Skeletal muscle satellite cell (primary cell): Measurements from ENCODE around the gene ARHGAP33.
"Not testable (repeated sequence)": the region's sequence is repeated elsewhere in the genome, so short reads cannot be mapped to it uniquely, and the experiment has no call there.

ENCODE experiments used
- H3K27me3 ChIP-seq: 2 replicates; pipeline ENCODE4 v1.7.0; 2013; ENCODE audit warnings: low read length; ENCODE audit not compliant: control insufficient read depth, insufficient read depth
- H3K36me3 ChIP-seq: 2 replicates; pipeline ENCODE4 v1.7.0; 2013; ENCODE audit warnings: mild to moderate bottlenecking, control low read depth, low read length; ENCODE audit not compliant: insufficient read depth
- H3K4me1 ChIP-seq: 2 replicates; pipeline ENCODE4 v1.7.0; 2013; ENCODE audit warnings: low read length; ENCODE audit not compliant: control insufficient read depth, insufficient read depth
- H3K4me2 ChIP-seq: 2 replicates; pipeline ENCODE4 v1.7.0; 2013; ENCODE audit warnings: mild to moderate bottlenecking, low read length
- H3K4me3 ChIP-seq: 2 replicates; pipeline ENCODE4 v1.7.0; 2013; ENCODE audit warnings: low read length
- H3K9ac ChIP-seq: 2 replicates; pipeline ENCODE4 v1.7.0; 2013; ENCODE audit warnings: mild to moderate bottlenecking, low read depth, low read length, moderate library complexity
- H3K9me3 ChIP-seq: replicated peaks from 2 replicates; pipeline ENCODE4 v1.7.0; 2013; ENCODE audit warnings: mild to moderate bottlenecking, control low read depth, low read length

Gene ARHGAP33

DNA sequence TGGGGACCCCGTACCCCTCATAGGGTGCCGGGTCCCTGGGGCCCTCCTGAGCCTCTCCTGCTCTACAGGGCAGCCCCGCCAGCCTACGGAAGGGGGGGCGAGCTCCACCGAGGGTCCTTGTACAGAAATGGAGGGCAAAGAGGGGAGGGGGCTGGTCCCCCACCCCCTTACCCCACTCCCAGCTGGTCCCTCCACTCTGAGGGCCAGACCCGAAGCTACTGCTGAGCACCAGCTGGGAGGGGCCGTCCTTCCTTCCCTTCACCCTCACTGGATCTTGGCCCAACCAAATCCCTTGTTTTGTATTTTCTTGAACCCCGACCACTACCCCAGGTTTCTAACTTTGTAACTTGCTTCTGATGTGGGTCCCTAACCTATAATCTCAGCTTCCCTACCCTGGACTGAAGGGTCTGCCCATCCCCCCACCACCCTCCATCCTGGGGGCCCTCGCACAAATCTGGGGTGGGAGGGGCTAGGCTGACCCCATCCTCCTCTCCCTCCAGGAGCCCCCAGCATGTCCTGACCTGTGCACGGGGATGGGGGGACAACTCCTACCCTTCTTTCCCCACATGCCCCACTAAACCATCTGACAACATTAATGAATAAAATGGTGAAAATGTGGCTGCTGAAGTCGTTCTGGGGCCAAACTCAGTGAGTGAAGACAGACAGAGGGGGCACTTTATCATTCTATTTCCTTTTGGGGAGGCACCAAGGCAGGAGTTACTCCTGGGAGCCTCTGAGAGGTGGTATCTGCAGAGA is 13.0 kb downstream of the ARHGAP33 start:
- no peaks in the 10 kb centered on the region for H3K27me3 ChIP-seq
- H3K4me2 ChIP-seq: no peak overlapping the region
- no peak overlapping the region for H3K9ac ChIP-seq
- H3K36me3 ChIP-seq: no peaks in the 10 kb centered on the region
- no peak overlapping the region for H3K4me3 ChIP-seq
- H3K9me3 ChIP-seq: no peaks in the 10 kb centered on the region
- H3K4me1 ChIP-seq: peaks cover 4% of the 10 kb centered on the region

DNA sequence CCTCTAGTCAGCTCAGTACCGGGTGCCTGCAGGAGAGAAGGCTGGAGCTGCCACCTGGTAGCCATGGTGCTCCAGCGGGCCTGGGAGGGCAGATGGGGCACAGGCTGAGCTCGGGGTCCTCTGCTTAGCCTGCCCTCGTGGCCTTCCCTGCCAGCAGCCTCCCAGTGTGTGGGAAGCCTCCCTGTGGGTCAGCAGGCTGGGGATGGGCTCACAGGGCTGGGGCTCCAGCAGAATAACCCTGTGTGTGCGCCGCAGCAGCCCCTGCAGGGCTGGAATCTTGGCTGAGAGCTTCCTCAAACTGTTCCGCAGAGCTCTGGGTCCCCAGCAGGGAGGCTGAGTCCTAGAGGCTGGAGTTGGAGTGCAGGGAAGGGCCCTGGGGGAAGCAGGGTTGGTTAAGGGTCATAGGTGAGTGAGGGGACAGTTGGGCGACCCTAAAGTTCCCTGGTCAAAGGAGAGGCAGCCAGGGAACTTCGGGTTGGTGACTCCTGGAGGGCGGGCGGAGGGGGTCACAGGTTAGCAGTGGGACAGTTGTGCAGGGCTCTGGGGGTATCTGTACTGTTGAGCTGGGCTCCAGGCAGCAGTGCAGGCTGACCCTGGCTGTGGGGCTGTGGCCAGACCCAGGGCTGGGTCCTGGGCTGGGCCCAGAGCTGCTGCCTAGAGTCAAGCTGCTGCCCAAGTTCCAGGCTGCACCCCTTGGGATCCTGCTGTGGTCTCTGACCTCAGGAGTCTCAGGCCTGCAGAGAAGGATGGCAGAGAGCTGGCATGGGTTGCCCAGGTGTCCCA is 14.0 kb downstream of the ARHGAP33 start:
- no peak overlapping the region for H3K4me2 ChIP-seq
- H3K4me3 ChIP-seq: no peak overlapping the region
- no peak overlapping the region for H3K9ac ChIP-seq
- H3K9me3 ChIP-seq: no peaks in the 10 kb centered on the region
- H3K36me3 ChIP-seq: no peaks in the 10 kb centered on the region
- no peaks in the 10 kb centered on the region for H3K27me3 ChIP-seq
- peaks cover 4% of the 10 kb centered on the region for H3K4me1 ChIP-seq

DNA sequence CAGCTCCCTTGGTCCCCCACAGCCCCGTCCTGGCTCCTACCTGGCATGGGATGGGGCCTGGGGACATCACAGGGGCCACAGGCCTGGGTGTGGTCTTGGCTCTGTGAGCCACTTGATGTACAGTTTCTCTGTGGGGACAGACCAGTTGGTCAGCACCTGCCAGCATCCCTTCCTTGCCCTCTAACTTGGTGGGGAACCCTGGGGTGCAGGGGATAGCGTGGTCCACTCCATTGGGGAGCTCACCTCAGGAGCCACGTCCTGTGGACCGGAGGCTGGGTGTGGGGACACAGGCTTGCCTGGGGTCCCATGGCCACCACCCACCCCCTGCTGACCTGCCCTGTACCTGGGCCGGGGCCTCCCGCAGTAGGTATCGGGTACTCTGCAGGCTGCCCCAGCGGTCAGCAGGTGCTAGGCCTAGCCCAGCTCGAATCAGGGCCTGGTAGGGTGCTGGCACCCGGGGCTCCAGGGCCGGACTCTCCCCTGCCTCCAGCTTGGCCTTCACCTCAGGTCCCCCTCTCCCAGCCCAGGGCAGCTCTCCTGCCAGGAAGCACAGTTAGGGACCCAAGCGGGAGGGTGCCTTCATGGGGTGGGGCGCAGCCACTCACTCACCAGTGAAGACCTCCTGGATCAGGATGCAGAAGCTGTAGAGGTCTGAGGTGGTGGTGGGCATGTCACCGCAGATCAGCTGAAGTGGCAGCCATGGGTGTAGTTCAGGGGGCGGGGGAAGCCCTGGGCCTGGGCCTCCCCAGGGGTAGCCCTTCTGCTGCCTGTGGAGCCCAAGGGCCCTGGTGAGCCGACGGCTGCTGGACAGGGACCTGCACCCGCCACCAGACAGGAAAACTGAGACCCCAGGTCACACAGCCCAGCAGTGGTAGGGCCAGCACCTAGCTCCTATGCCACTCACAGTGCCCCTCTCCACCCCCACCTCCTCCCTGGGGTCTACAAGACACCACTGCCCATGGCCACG is 14.9 kb downstream of the ARHGAP33 start:
- Histone ChIP-seq H3K9ac (no peak overlapping the region), H3K36me3 (no peaks in the 10 kb centered on the region), H3K4me1 (peaks cover 4% of the 10 kb centered on the region), H3K9me3 (no peaks in the 10 kb centered on the region), H3K4me3 (no peak overlapping the region), H3K4me2 (no peak overlapping the region), H3K27me3 (no peaks in the 10 kb centered on the region)

DNA sequence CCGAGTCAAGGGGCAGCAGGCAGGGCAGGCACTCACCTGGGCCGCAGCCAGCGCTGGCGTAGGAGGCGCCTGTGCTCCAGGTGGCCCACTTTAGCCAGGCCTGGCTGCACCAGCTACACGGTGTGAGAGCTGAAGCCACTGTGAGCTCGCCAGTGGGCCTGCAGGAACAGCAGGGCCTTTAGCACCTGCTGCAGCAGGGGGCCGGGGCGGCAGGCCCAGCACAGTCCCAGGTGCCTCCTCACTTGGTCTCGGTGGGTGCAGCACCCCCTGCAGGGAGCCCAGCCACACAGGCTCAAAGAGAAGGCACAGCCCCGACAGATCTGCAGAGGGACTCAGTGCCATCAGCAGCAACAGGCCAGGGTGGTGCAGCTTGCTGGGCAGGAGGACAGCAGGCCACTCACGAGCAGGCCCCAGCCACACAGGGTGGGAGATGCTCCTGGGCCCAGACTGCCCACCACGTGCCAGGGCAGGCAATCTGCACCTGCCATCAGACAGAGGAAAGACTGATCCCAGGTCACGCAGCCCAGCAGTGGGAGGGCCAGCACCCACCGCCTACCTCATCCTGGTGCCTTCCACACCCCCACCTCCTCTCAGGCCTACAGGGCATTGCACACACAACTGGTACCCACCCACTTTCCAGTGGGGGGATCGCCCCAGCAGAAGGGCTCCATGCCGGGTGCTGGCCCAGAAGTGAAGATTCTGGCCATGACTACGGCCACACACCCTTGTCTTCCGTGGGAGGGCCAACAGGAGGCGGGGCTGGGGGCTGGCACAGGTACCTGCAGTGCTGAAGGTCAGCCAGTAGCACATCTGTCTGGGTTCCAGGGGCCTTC is 15.8 kb downstream of the ARHGAP33 start:
- Histone ChIP-seq H3K4me2 (no peak overlapping the region), H3K4me1 (peaks cover 4% of the 10 kb centered on the region), H3K9me3 (no peaks in the 10 kb centered on the region), H3K27me3 (peaks cover 6% of the 10 kb centered on the region), H3K9ac (no peak overlapping the region), H3K4me3 (no peak overlapping the region), H3K36me3 (no peaks in the 10 kb centered on the region)

DNA sequence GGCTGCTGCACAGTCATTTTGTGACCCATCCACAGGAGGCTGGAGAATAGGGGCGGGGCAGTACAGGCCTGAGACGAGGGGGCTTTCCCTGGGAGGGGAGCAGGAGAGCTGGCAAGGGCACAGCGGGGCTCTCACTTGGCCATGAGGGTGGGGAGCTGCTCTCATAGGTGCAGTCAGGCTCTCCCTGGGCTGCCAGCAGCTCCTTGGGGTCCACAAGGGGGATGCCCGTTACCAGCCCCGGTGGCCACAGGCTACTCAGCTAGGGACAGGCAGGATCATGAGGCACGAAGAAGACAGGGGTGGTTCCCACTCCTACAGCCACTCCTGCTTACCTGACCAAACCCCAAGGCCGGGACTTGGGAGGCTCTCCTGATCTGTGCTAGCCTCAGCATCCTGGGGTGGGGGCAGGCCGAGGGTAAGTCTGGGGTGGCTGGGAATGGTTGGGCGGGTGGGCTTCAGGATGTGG is 16.5 kb downstream of the ARHGAP33 start:
- Histone ChIP-seq H3K36me3 (no peaks in the 10 kb centered on the region), H3K9me3 (no peaks in the 10 kb centered on the region), H3K27me3 (peaks cover 13% of the 10 kb centered on the region), H3K4me1 (peaks cover 4% of the 10 kb centered on the region), H3K4me3 (no peak overlapping the region), H3K9ac (no peak overlapping the region), H3K4me2 (no peak overlapping the region)

DNA sequence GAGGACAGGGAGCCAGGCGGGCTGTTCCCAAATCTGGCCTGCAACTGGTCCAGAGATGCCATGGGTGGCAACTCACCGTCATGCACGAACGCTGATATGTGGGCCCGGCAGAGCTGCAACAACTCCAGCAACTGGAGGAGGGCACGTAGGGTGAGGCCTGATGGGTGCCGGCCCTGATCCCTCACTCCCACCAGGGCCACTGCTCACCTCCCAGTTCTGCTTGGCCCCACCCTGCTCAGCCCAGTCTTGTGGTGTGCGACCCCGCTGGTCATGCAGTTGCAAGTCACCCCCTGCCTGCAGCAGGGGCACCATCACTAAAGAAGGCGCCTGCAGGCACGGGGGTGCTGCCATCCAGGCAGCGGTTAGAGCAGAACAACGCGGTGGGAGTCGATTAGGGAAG is 16.9 kb downstream of the ARHGAP33 start:
- Histone ChIP-seq H3K9ac (no peak overlapping the region), H3K4me3 (no peak overlapping the region), H3K9me3 (no peaks in the 10 kb centered on the region), H3K27me3 (peaks cover 17% of the 10 kb centered on the region), H3K36me3 (no peaks in the 10 kb centered on the region), H3K4me2 (no peak overlapping the region), H3K4me1 (peaks cover 4% of the 10 kb centered on the region)

DNA sequence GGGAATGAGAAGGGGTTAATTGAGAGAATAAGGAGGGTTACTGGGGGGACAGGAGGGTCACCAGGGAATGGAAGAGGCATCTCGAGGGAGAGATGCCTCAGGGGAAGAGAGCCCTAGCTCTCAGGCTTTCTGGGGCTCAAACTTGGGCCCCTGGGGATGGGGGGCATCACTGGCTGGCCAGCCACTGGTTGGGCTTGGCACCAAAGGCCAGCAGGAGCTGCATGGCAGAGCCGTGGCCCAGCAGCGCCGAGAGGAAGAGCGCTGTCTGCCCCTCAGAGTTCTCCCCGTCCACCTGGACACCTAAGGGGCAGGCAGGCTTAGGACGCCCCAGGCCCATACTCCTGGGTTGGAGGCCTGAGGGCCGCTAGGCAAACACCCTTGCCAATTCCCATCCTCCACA is 17.5 kb downstream of the ARHGAP33 start:
- Histone ChIP-seq H3K4me2 (no peak overlapping the region), H3K4me1 (peaks cover 4% of the 10 kb centered on the region)

DNA sequence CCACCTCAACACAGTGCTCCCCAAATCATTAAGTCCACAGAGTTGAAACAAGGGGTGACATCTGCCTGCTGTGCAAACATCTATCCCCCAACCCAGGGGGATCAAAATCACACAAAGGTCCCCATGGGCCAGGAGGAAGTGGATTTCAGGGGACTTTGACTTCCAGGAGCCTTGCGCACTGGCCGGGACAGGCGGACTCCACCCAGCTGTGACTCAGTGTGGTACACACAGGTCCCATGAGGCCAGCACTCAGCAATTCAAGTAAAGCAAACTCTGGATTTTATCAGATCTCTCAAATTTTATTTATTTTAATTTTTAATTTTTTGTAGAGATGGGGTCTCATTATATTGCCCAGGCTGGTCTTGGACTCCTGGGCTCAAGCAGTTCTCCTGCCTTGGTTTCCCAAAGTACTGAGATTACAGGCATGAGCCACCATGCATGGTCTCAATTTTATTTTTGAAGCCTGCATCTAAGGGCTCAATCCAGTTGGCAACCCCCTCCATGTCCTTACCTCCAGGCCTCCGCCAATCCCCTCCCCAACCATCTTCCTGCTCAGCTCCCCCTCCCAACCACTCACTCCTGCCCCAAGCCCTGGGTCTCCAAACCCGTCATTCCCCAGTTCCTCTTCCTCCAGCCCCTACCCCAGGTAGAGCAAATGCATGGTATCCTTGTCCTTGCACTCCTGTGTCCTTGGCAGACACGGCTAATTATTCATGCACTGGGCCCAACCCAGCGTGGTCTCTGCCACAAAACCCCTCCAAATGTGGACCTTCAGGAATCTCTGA is 18.2 kb downstream of the ARHGAP33 start:
- H3K4me2 ChIP-seq: no peak overlapping the region
- peaks cover 26% of the 10 kb centered on the region for H3K27me3 ChIP-seq

More for the DNA sequence above, 17.5 kb downstream of the ARHGAP33 start:
- Histone ChIP-seq H3K27me3 (peaks cover 21% of the 10 kb centered on the region), H3K9me3 (no peaks in the 10 kb centered on the region), H3K36me3 (no peaks in the 10 kb centered on the region), H3K9ac (no peak overlapping the region), H3K4me3 (no peak overlapping the region)

DNA sequence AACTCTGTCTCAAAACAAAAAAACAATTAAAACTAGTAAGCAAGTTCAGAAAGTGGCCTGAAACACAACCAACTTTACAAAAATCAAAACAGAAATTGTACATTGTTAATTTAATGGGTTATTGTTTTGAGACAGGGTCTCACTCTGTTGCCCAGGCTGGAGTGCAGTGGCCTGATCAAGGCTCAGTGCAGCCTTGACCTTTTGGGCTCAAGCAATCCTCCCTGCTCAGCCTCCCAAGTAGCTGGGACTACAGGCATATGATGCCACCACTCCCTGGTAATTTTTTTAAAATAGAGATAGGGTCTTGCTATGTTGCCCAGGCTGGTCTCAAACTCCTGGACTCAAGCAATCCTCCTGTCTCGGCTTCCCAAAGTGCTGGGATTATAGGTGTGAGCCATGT is 20.2 kb downstream of the ARHGAP33 start:
- not testable (repeated sequence) for H3K9me3 ChIP-seq, H3K36me3 ChIP-seq, H3K4me2 ChIP-seq, H3K9ac ChIP-seq, H3K4me3 ChIP-seq, H3K4me1 ChIP-seq
- peaks cover 26% of the 10 kb centered on the region for H3K27me3 ChIP-seq

More for the DNA sequence above, 18.2 kb downstream of the ARHGAP33 start:
- no peaks in the 10 kb centered on the region for H3K36me3 ChIP-seq
- no peak overlapping the region for H3K9ac ChIP-seq
- H3K4me3 ChIP-seq: no peak overlapping the region
- peaks cover 4% of the 10 kb centered on the region for H3K4me1 ChIP-seq
- no peaks in the 10 kb centered on the region for H3K9me3 ChIP-seq
